Measurements from ENCODE around the gene LRRC30. TPM values are rescaled to one million over a fixed set of nuclear protein-coding genes. Genes with fewer than 3 reads are reported as not detected.

The LRRC30 gene
- total and polyA plus RNA-seq, 2 of the 4 experiments (the other 2 are of a cell fraction): not detected

- TF ChIP-seq USF2 (IDR thresholded peaks at IDR 0.05; ENCODE audit: low read depth, low read length): no peak
Measured at GRCh38 chr18:7272311-7273049, 41.6 kb downstream of the LRRC30 start (continued).

GRCh38 chr18:7273301-7273921 lies 42.5 kb downstream of the LRRC30 start:
- Histone ChIP-seq H2BK120ac (ENCODE audit: low read depth, low read length) (no peak overlapping the region), H2BK15ac (ENCODE audit: low read depth, low read length) (no peak overlapping the region), H4K8ac (ENCODE audit: low read depth in 2 of 2, low read length in 2 of 2) (no peak overlapping the region), H3K27ac (ENCODE audit: insufficient read depth, low read length) (no peak overlapping the region), H2BK5ac (ENCODE audit: low read depth, low read length, poor library complexity, severe bottlenecking) (no peak overlapping the region), H3K23ac (ENCODE audit: low read depth, low read length) (no peak overlapping the region), H4K5ac (ENCODE audit: low read depth, low read length) (no peak overlapping the region), H3K36me3 (ENCODE audit: control insufficient read depth, insufficient read depth, low read length) (no peaks in the 10 kb centered on the region), H4K20me1 (ENCODE audit: insufficient read depth, low read length) (no peaks in the 10 kb centered on the region), H3K27me3 (ENCODE audit: control insufficient read depth, insufficient read depth, low read length) (no peaks in the 10 kb centered on the region; the same call in 1 of the 2 replicates), H2AK5ac (ENCODE audit: low read depth, low read length) (no peak overlapping the region), H2AK9ac (replicated peaks; ENCODE audit: low read depth, low read length, poor library complexity) (no peak overlapping the region), H3K79me1 (ENCODE audit: low read depth in 1 of 2, low read length in 2 of 2) (no peaks in the 10 kb centered on the region), H3K18ac (ENCODE audit: low read depth, low read length) (no peak overlapping the region), H2BK20ac (ENCODE audit: low read depth, low read length) (no peak overlapping the region), H2AFZ (replicated peaks; ENCODE audit: low read length, poor library complexity) (peak overlapping the region; percentile 72), H3K4me2 (ENCODE audit: low read depth, low read length) (no peak overlapping the region; the same call in 1 of the 2 replicates), H3K4ac (ENCODE audit: low read depth, low read length) (no peak overlapping the region), H3K9me1 (ENCODE audit: insufficient read depth, low read length) (no peaks in the 10 kb centered on the region), H3K9me3 (ENCODE audit: control insufficient read depth, insufficient read depth, low read length) (peaks cover 2% of the 10 kb centered on the region), H3K4me3 (ENCODE audit: insufficient read depth, low read depth, low read length) (no peak overlapping the region), H3K14ac (replicated peaks; ENCODE audit: low read depth, low read length) (no peak overlapping the region), H4K91ac (ENCODE audit: insufficient read depth, low read depth, low read length) (no peak overlapping the region), H3K9ac (ENCODE audit: low read depth, low read length) (no peak overlapping the region), H3K56ac (ENCODE audit: extremely low read depth, insufficient read depth, low read length) (no peak overlapping the region), H3K4me1 (ENCODE audit: control insufficient read depth, insufficient read depth, low read length) (peaks cover 4% of the 10 kb centered on the region; the same call in 1 of the 2 replicates)
- ChIA-PET POLR2A (ENCODE audit: unreplicated experiment) (no interaction called here), CTCF (interaction anchor here (0.9 to 1.0 kb wide), 2 partner anchors 285 to 1207 kb away, joined by 3 read pairs; no protein-coding TSS in a partner anchor)
- TF ChIP-seq CEBPB (IDR thresholded peaks at IDR 0.05; ENCODE audit: low read depth, low read length) (0 out of 2 replicates have a peak, but pooled peaks have one; percentile 42), POLR2A (IDR thresholded peaks at IDR 0.05; ENCODE audit: low read depth, low read length) (no peak)
- WGBS, 2 experiments (ENCODE audit: extremely low coverage in 2 of 2, insufficient read length in 1 of 2): no CpG with 5 or more reads among the region's 12 CpGs
- dilution Hi-C loops (cut with HindIII; ENCODE audit: low sequenced_read_pairs, unreplicated experiment) (no loop called here), in situ Hi-C loops (cut with MboI; ENCODE audit: low sequenced_read_pairs) (no loop called here), intact Hi-C loops (cut with micrococcal nuclease) (loop anchor here (2.0 kb wide), 1 partner anchor 293 kb away; the partner anchor contains the start of gene PTPRM)
- ATAC-seq (ENCODE audit: low read depth): peak; percentile 24
- peak; percentile 28 for DNase-seq
- no TSS peak for BruUV-seq (replicated peaks)

Data from IMR-90 (cell line).